ENCODE data around the gene CKAP4. TPM values are rescaled to one million over a fixed set of nuclear protein-coding genes. Genes with fewer than 3 reads are reported as not detected.

CKAP4 gene
- total and polyA plus RNA-seq, 9 of the 15 experiments (the other 6 are each of a cell fraction or from before 2014, with no cell fraction given): 0.08 to 0.20 TPM; not detected in 7

DNA sequence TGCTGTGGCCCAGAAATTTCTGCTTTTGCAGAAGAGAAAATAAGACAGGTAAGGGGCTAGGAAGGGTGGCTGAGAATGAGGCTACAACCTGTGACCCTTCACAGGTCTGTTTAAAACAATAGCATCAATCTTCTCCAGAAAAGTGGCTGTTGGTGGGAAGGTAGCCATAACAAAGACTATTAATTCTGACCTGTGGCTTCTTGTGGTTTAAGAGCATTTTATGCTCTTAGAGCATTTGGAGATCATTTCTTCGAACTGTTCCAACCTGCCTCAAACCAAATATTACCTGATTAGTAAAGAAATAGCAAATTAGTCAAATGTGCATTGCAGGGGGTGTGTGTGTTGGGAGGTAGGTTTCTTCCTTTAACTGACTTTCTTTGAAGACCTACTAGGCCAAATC is 39.5 kb upstream of the CKAP4 start:
- CTCF ChIA-PET (ENCODE audit: low intra/inter-chr PET ratio): no interaction called here
- no peak overlapping the region for H3K9ac ChIP-seq (ENCODE audit: insufficient read depth in 1 of 2, low read depth in 2 of 2, low read length in 2 of 2)
- in situ Hi-C loops (cut with MboI): no loop called here
- 8% methylated on average over 1 of the region's 1 CpG for WGBS (ENCODE audit: insufficient coverage, low coverage, missing lambda C conversion rate)
- H3K9me3 ChIP-seq (replicated peaks; ENCODE audit: control insufficient read depth, insufficient read depth, low read depth, low read length): no peaks in the 10 kb centered on the region; the same call in 1 of the 2 replicates
- no peaks in the 10 kb centered on the region for H4K20me1 ChIP-seq (replicated peaks; ENCODE audit: control insufficient read depth, insufficient read depth, low read length)
- H3K4me2 ChIP-seq (ENCODE audit: insufficient read depth, low read length): no peak overlapping the region
- no TSS peak for BruUV-seq (replicated peaks)
- intact Hi-C loops (cut with micrococcal nuclease): loop anchor here (10.0 kb wide), 1 partner anchor 873 kb away; no protein-coding TSS in a partner anchor
- POLR2A ChIA-PET: no interaction called here
- peaks cover 0 to 10% of the 10 kb centered on the region in 2 experiments; a peak in 4 of 5 replicates for H3K27me3 ChIP-seq (ENCODE audit: control insufficient read depth in 2 of 2, insufficient read depth in 2 of 2, low read length in 2 of 2)
- H3K4me3 ChIP-seq: no peak overlapping the region
- H3K4me1 ChIP-seq (replicated peaks in 1 of 2; ENCODE audit: control insufficient read depth in 2 of 2, insufficient read depth in 2 of 2, low read length in 2 of 2): peaks cover 0 to 16% of the 10 kb centered on the region in 2 experiments; a peak in 2 of 5 replicates
- no peak overlapping the region for H3K27ac ChIP-seq (ENCODE audit: extremely low read depth, low read depth, low read length)
- TF ChIP-seq MEF2A (IDR thresholded peaks at IDR 0.05; ENCODE audit: control insufficient read depth, low read depth, low read length) (no peak), NBN (IDR thresholded peaks at IDR 0.05; ENCODE audit: low read depth) (no peak), POLR2AphosphoS2 (IDR thresholded peaks at IDR 0.05; ENCODE audit: low read length) (no peak), ZNF561 (CRISPR knock-in tag; conservative IDR thresholded peaks at IDR 0.05) (no peak), NR2C1 (IDR thresholded peaks at IDR 0.05) (no peak), NR2C1 (tag; IDR thresholded peaks at IDR 0.05) (no peak), KLF16 (IDR thresholded peaks at IDR 0.05) (no peak), ZNF146 (CRISPR knock-in tag; IDR thresholded peaks at IDR 0.05; ENCODE audit: unreplicated experiment) (no peak), NCOA4 (IDR thresholded peaks at IDR 0.05; ENCODE audit: partially characterized antibody) (no peak)
- TF ChIP-seq, protein P1, sequence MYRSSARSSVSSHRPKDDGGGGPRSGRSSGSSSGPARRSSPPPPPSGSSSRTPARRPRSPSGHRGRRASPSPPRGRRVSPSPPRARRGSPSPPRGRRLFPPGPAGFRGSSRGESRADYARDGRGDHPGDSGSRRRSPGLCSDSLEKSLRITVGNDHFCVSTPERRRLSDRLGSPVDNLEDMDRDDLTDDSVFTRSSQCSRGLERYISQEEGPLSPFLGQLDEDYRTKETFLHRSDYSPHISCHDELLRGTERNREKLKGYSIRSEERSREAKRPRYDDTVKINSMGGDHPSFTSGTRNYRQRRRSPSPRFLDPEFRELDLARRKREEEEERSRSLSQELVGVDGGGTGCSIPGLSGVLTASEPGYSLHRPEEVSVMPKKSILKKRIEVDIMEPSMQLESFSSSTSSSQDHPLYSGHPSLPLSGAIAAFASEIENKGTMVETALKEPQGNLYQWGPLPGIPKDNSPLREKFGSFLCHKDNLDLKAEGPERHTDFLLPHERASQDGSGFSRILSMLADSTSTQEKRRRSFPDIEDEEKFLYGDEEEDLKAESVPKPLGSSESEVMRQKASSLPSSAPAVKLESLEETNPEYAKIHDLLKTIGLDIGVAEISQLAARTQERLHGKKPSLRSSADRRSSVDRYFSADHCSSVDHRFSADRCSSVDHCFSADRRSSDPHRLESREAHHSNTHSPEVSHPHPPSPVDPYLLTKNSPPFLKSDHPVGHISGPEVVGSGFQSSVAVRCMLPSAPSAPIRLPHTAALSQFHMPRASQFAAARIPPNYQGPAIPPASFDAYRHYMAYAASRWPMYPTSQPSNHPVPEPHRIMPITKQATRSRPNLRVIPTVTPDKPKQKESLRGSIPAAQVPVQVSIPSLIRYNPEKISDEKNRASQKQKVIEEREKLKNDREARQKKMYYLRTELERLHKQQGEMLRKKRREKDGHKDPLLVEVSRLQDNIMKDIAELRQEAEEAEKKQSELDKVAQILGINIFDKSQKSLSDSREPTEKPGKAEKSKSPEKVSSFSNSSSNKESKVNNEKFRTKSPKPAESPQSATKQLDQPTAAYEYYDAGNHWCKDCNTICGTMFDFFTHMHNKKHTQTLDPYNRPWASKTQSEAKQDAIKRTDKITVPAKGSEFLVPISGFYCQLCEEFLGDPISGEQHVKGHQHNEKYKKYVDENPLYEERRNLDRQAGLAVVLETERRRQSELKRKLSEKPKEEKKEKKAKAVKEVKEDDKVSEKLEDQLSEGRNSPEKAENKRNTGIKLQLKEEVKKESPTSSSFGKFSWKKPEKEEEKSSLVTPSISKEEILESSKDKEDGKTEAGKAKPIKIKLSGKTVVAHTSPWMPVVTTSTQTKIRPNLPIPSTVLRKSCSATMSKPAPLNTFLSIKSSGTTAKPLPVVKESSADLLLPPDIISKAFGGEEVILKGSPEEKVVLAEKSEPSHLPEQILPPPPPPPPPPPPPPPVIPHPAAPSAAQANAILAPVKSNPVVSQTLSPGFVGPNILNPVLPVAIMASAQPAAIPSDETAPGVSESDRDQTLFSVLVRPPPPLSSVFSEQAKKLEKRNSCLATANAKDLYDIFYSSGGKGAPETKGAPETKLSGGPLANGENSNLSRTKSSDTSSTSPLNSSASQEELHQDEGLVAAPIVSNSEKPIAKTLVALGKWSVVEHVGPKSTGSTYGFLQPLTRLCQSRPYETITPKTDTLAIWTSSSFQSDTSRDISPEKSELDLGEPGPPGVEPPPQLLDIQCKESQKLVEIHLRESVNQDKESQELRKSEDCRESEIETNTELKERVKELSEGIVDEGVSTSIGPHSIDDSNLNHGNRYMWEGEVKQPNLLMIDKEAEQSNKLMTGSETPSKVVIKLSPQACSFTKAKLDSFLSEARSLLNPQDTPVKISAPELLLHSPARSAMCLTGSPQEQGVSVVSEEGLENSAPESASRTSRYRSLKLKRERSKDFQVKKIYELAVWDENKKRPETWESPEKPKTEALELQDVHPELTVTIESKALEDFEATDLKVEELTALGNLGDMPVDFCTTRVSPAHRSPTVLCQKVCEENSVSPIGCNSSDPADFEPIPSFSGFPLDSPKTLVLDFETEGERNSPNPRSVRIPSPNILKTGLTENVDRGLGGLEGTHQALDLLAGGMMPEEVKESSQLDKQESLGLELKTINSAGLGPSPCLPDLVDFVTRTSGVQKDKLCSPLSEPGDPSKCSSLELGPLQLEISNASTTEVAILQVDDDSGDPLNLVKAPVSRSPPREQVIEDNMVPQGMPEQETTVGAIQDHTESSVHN (IDR thresholded peaks at IDR 0.05; ENCODE audit: borderline replicate concordance in 1 of 2, low read depth in 1 of 2): no peak
- no peak for DNase-seq (ENCODE audit: extremely low read depth in 1 of 4, low spot score in 3 of 4)
- no peaks in the 10 kb centered on the region for H3K9me1 ChIP-seq (ENCODE audit: control insufficient read depth, insufficient read depth, low read length)
- no peak overlapping the region for H2AFZ ChIP-seq (ENCODE audit: low read depth, low read length)
- H3K36me3 ChIP-seq (ENCODE audit: control insufficient read depth, insufficient read depth, low read length): no peaks in the 10 kb centered on the region
- no peak for FAIRE-seq
- H3K79me2 ChIP-seq (ENCODE audit: control insufficient read depth, insufficient read depth, low read length): no peaks in the 10 kb centered on the region
- no peak for ATAC-seq

Measured in K562 (cell line).